Right atrium auricular region (tissue), 2 donors: ENCODE data around the gene PDS5A. TPM values are rescaled to one million over a fixed set of nuclear protein-coding genes. Genes with fewer than 3 reads are reported as not detected.
"Not testable (repeated sequence)": the region's sequence is repeated elsewhere in the genome, so short reads cannot be mapped to it uniquely, and the experiment has no call there.

Source experiments
- DNase-seq: peaks from one replicate; pipeline ENCODE4 v3.0.0-alpha.2; 2019; ENCODE audit warnings: low spot score
- H3K27ac ChIP-seq, 2 donors: fragments of 200-600 bp; sonication (generic); 1 replicate in 1 of 2; 2 replicates in 1 of 2; pipeline ENCODE4 v1.5.1; 2016 to 2019
- H3K27me3 ChIP-seq, 2 donors: fragments of 200-600 bp; sonication (generic); one replicate each; pipeline versions ENCODE4 v1.5.1 to v1.6.0; 2017 to 2019
- H3K36me3 ChIP-seq: fragments of 200-600 bp; sonication (generic); one replicate; pipeline ENCODE4 v1.5.1; 2016
- H3K4me1 ChIP-seq, 2 donors: fragments of 200-600 bp; sonication (generic); one replicate each; pipeline versions ENCODE4 v1.5.1 to v1.6.0; 2017 to 2019
- H3K4me3 ChIP-seq, 2 donors: fragments of 200-600 bp; sonication (generic); 1 replicate in 1 of 2; 2 replicates in 1 of 2; pipeline ENCODE4 v1.5.1; 2017 to 2019; ENCODE audit warnings: mild to moderate bottlenecking in 1 of 2, moderate library complexity in 1 of 2
- H3K9me3 ChIP-seq, 2 donors: fragments of 200-600 bp; sonication (generic); one replicate each; pipeline ENCODE4 v1.5.1; 2019
- total RNA-seq, 2 donors: library from RNA; depleted of rRNA; stranded (reverse); fragments of >200 nt; gene quantifications; one replicate each; pipeline ENCODE4 v1.1.0, GENCODE V29; 2016
- TF ChIP-seq, protein P1 (sequence below), 2 donors: fragments of 200-600 bp; sonication (generic); IDR thresholded peaks; one replicate each; pipeline ENCODE4 v1.5.1; 2019; ENCODE audit warnings: antibody characterized with exemption in 2 of 2

The PDS5A gene
- total RNA-seq, 2 donors from 2014 or later: 29.5 to 30.3 TPM

DNA sequence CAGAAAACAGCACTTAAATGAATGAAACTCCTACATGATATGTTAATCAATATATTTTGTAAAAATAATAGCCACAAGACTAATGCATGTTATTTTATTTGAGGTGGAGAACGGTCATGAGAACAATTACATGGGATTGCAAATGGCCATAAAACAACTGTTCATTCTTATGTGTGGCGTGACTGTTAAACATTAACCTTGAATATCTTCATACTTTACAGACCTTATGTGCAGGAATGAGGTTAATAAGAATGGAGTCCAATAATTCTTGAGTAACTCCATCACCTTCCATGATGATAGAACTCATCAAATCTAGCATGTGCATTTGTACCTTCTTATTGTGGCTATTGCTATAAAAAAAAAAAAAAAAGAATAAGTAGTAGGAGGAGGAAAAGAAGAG lies 55.3 kb downstream of the PDS5A start:
- H3K9me3 ChIP-seq: no peaks in the 10 kb centered on the region
- H3K27me3 ChIP-seq: no peaks in the 10 kb centered on the region
- peaks cover 17% of the 10 kb centered on the region for H3K36me3 ChIP-seq
- TF ChIP-seq, protein P1, sequence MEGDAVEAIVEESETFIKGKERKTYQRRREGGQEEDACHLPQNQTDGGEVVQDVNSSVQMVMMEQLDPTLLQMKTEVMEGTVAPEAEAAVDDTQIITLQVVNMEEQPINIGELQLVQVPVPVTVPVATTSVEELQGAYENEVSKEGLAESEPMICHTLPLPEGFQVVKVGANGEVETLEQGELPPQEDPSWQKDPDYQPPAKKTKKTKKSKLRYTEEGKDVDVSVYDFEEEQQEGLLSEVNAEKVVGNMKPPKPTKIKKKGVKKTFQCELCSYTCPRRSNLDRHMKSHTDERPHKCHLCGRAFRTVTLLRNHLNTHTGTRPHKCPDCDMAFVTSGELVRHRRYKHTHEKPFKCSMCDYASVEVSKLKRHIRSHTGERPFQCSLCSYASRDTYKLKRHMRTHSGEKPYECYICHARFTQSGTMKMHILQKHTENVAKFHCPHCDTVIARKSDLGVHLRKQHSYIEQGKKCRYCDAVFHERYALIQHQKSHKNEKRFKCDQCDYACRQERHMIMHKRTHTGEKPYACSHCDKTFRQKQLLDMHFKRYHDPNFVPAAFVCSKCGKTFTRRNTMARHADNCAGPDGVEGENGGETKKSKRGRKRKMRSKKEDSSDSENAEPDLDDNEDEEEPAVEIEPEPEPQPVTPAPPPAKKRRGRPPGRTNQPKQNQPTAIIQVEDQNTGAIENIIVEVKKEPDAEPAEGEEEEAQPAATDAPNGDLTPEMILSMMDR (IDR thresholded peaks at IDR 0.05): no peak
- no peak overlapping the region for H3K4me3 ChIP-seq
- H3K4me1 ChIP-seq: no peaks in the 10 kb centered on the region
- no peak for DNase-seq
- H3K27ac ChIP-seq: no peak overlapping the region

DNA sequence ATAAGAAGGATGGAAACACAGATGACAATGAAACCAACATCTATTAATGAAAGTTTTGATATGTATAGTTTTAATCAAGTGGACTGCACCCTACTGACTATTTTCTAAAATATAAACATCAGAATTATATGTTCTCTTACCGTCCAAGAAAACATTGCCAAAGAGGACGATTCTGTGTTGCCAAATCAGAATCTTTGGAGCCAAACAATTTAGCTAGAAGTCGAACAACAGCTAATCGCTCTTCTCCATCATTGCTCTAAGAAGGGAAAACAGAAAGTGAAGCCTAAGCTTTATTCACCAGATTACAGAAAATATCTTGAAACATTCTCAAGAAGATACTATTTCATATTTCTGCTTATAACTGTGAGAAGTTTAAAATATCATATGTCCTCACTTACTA lies 64.2 kb downstream of the PDS5A start:
- H3K36me3 ChIP-seq: peaks cover 42% of the 10 kb centered on the region
- no peaks in the 10 kb centered on the region for H3K9me3 ChIP-seq
- no peak overlapping the region for H3K4me3 ChIP-seq
- no peaks in the 10 kb centered on the region for H3K27me3 ChIP-seq
- DNase-seq: no peak
- H3K4me1 ChIP-seq: no peaks in the 10 kb centered on the region
- TF ChIP-seq, protein P1 (IDR thresholded peaks at IDR 0.05): no peak
- H3K27ac ChIP-seq: no peak overlapping the region

DNA sequence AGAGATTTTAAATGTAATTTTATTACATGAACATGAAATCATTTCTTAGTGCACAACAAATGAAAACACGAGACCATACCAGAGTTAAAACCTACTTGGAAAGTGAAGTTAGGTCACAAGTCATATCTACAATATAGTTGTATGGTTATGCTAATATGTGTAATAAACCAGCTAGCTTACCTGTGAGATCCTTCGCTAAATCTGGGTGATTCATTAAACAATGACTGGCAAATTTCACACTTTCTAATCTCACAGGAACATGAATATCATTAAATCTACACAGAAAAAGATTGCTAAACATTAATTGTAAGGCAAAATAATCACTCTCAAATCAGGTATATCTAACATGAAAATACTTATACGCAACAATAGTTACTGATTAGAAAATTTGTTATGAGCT lies 67.6 kb downstream of the PDS5A start:
- TF ChIP-seq, protein P1 (IDR thresholded peaks at IDR 0.05): no peak
- Histone ChIP-seq H3K27ac (no peak overlapping the region), H3K4me1 (no peaks in the 10 kb centered on the region), H3K36me3 (peaks cover 19% of the 10 kb centered on the region), H3K9me3 (no peaks in the 10 kb centered on the region), H3K27me3 (no peaks in the 10 kb centered on the region), H3K4me3 (no peak overlapping the region)
- DNase-seq: no peak

DNA sequence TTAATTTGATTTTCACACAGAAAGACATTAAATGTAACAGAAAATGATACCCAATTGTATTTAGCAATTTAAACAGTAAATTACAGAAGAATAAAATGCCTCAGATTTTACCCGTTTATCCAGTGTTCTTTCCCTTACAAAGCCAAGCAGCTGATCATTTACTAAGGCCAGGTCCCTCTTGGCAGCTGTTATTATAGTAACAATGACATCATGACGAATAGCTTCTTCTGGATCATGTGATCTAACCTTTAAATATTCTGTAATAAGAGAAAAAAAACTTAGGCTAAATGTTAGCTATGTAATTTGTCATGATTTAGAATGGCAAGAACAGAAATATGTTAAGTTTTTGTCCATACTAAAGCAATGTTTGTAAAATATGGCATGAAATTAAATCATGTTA lies 69.4 kb downstream of the PDS5A start:
- Histone ChIP-seq H3K27ac (no peak overlapping the region), H3K4me1 (no peaks in the 10 kb centered on the region), H3K36me3 (peaks cover 26% of the 10 kb centered on the region), H3K9me3 (no peaks in the 10 kb centered on the region), H3K27me3 (no peaks in the 10 kb centered on the region), H3K4me3 (no peak overlapping the region)
- TF ChIP-seq, protein P1 (IDR thresholded peaks at IDR 0.05): no peak
- no peak for DNase-seq

DNA sequence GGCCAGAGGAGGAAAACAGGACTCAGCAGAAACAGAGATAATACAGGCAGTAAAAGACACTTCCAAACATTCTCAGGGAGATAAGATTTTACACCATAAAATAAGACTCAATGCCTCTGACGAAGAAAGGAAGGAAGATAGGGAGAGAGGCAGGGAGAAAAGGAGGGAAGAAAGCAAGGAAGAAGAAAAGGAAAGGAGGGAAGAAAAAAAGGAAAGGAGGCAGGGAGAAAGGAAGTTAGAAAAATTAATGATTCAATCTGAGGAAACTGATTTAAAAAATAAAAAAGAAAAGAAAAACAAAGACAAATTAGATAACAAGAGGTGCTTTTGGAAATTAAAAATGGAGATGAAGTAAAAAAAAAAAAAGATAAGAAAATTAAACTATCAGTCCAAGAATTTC lies 72.1 kb downstream of the PDS5A start:
- Histone ChIP-seq H3K9me3 (no peaks in the 10 kb centered on the region), H3K27me3 (no peaks in the 10 kb centered on the region), H3K36me3 (peaks cover 25% of the 10 kb centered on the region), H3K4me1 (no peaks in the 10 kb centered on the region), H3K4me3 (no peak overlapping the region), H3K27ac (no peak overlapping the region)
- TF ChIP-seq, protein P1 (IDR thresholded peaks at IDR 0.05): no peak
- DNase-seq: no peak

DNA sequence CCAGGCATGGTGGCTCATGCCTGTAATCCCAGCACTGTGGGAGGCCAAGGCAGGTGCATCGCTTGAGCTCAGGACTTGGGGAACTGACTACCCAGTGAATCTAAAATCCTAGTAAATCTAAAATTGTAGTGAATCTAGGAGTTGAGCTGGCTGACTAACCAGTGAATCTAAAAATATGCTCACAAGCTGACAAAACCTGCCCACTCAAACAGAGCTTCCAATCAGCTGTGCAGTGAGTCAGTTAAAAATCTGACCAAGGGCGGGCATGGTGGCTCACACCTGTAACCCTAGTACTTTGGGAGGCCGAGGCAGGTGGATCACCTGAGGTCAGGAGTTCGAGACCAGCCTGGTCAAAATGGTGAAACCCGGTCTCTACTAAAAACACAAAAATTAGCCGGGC lies 72.7 kb downstream of the PDS5A start:
- H3K9me3 ChIP-seq, DNase-seq, H3K27me3 ChIP-seq, H3K4me1 ChIP-seq, H3K4me3 ChIP-seq, H3K27ac ChIP-seq: not testable (repeated sequence)
- H3K36me3 ChIP-seq: peaks cover 26% of the 10 kb centered on the region
